ENCODE results near the gene NRCAM.

Gene NRCAM

GRCh38 chr7:108335269-108335918 is 120.8 kb downstream of the NRCAM start:
- DNase-seq, result peak in 1 of 2 experiments; percentile 9

DNA sequence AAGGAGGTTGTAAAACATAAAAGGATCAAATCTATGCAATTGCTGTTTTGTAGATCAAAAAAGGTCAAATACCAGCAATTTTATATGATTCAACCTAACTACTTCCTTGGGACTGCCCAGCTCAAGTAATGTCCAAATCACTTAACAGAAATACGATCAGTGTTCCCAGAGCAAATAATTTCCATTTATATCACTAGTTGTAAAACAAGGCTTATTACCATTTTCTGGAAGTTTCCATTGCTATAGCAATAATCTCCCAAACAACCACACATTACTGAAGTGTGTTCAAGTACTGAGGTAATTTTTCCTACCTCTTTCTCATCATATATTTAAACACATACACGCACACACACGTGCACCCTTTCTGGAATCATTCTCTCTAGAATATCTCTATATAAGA is 123.3 kb downstream of the NRCAM start:
- peak in 1 of 2 experiments; percentile 14 for DNase-seq

DNA sequence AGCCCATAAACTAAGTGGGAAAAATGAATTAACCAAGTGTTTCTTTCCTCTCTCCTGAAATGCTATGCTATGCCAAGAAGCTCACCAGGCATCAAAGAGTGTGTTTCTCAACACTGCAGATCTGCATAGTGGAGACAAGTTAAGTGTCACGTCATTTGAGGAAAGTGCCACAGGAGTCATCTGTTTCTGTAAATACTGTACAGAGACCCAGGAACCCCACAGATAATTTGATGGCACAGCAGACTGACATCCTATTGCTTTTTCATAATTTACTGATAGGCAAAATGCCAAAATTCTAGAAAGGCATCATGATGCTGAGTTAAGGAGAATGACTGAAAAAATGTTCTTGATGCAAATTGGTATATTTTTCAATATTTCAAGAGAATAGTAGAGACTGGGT is 124.3 kb downstream of the NRCAM start:
- DNase-seq, result no peak

DNA sequence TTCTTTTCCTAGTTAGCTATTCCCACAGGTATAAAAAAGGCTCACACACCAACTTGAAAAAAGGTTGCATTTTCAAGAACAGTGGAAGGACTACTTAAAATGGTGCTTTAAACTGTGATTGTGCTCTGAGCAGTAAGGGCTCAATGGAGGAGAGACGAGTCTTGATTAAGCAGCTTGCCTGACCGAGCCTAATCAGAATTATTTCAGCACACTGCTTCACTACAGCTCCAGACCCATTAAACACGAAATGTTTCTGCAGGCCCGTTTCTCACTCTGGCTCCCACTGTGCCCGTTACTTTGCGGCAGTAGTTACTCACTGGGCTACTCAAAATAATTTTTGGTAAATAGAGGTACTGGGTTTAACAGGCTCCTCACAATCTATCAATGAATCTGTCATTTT is 126.0 kb downstream of the NRCAM start:
- DNase-seq, result no peak

- peak in 1 of 2 experiments; percentile 8 for DNase-seq
These were observed 126.7 kb downstream of the NRCAM start for GRCh38 chr7:108329514-108329913.

DNA sequence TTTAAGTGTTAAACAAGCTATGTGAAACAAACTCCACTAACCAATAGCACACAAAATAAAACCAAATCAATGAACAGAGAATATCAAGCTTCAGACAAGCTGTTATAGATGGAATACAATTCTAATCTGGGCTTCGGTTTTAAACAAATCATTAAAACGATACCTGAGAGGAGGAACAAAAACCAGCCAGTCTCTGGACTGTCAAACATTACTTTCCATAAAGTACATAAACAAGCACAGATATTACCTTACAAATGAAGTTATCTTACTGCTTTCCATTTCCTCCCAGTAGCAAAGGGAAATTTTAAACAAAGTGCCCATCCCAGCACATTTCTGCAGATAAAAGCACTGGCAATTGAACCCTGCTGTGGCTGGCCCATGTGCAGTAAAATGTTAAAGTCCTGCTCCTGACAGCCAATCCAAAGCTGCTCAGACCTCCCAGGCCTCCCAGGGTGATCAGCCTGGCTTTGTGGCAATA is 128.0 kb downstream of the NRCAM start:
- peak; percentile 94 to 95 for DNase-seq

- no peak for DNase-seq
These were observed 128.9 kb downstream of the NRCAM start for GRCh38 chr7:108327353-108327752.

DNA sequence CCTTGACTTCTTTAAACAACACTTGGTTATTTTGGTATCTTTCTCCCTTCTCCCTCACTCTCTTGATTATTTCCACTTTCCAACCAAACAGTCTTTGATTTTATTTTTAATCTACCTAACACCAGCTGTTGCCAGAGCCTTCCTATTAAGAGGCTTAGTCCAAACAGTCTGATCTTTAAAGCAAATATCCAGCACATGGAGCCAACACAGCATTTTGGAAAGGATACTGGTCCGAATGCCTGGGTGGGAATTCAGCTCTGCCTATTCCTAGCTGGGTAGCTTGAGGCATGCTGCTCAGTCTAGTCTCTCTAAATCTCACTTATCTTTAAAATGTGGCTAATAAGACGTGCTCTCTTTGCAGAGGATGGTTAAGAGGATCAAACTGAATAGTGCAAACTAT is 129.3 kb downstream of the NRCAM start:
- no peak for DNase-seq

- peak; percentile 46 to 50 for DNase-seq
These were observed 131.9 kb downstream of the NRCAM start for GRCh38 chr7:108324053-108325038.

DNA sequence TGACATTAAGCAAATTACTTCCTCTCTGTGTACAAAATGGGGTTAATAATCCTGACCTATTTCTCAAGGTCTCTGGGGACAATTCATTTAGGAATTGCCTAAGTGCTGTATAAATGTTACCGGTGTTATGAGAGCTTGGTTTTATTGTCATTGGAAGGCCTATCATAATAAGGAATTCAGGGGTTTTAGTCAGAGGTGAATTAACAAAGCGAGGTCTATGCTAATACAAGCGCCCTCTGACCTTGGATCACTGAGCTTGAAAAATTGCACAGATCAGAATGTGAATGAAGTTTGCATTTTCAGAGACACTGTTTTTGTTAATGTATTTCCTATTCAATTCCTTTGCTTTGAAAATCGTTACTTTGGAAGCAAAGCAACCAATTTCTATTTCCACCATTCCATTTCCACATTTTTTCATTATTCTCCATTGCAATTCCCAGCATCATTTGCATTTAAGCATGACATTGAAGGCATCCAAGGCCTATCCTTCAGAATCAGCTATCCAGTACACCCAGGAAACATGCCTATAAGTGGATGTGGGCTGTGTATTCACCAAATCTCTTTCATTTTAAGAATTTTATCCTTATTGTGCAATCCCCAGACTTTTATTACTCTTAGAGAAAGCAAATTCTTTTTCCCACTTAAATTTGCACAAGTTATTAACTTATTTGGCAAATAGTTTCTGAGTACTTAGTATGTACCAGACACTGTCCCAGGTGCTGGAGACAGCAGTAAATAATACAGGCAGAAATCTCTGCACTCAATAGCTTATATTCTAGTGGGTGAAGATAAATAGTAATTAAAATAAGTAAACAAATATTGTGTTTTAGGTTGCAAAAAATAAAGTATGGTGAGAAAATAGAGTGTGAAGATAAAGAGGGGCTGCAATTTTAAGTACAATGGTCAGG is 133.1 kb downstream of the NRCAM start:
- no peak for DNase-seq

- DNase-seq, result no peak
These were observed 134.2 kb downstream of the NRCAM start for GRCh38 chr7:108322046-108322445.

GRCh38 chr7:108321359-108321758 is 134.9 kb downstream of the NRCAM start:
- no peak for DNase-seq

DNA sequence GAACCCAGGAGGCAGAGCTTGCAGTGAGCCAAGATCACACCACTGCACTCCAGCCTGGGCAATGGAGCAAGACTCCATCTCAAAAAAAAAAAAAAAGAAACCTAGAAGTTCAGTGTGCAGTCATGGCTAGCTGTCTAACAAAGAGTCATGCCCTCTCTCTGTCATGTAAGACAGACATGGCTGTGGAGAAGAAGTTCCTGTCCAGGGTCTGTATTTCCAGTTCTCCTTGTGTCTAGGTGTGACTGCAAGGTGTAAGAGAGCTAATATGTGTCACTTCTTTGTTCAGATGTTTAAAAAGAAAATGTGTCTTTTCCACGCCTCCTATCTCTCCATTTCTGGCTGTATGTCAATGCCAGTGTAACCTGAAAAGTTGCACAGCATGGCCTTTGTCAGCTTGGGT is 139.5 kb downstream of the NRCAM start:
- DNase-seq, result no peak

DNA sequence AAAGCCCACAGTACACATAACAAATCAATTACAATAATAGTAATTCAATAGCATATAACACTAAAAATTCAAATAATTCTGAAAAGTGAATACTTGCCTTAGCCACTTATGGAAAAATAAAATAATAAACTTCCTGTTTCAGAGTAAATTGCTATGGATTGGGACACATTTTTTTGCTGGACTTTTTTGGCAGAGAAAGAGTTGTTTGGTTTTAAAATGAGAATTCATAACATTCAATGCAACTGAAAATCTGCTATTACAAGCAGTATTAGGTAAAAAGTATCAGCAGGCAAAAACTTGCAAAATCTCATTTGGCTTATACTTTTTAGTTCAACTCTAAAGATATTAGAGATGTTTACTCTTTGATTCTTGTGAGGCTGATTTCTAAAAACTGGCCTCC is 141.7 kb downstream of the NRCAM start:
- no peak for DNase-seq

DNA sequence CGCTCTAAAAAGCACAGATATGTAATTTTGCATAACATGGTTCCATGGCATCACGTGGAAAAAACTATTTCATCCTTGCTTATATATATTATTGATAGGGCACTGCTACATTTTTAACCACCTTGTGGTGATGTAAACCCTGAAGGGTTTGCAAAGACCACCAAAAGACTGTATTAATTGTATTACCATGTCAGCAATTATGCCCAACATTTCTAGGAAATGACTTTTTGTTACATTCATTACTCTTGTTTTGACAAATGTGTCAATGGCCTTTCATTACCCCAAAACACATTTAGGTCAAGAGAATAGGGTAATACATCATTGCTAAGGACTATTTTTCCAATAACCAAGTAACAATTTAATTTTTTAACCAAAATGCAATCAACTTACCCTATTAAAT is 142.2 kb downstream of the NRCAM start:
- no peak for DNase-seq

DNA sequence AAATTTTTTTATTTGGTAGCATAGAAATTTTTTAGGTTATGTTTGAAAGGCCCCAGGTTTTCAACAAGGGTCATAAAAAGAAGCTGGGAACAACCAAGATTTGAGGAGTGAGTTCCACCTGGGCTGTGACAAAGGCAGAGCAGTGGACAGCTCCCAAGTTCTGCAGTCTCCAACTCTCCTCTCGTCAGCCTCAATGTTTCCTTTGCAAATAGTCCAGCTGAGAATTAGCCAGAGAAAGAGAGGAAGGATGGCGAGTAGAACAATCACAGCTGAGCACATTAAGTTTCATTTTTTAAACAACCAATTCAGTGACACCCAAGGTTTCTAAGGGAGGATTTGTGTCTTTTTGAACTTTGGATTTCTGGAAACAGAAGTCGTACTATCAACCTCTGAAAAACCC is 143.2 kb downstream of the NRCAM start:
- DNase-seq, result no peak

GRCh38 chr7:108311446-108312168 is 144.6 kb downstream of the NRCAM start:
- no peak for DNase-seq

DNA sequence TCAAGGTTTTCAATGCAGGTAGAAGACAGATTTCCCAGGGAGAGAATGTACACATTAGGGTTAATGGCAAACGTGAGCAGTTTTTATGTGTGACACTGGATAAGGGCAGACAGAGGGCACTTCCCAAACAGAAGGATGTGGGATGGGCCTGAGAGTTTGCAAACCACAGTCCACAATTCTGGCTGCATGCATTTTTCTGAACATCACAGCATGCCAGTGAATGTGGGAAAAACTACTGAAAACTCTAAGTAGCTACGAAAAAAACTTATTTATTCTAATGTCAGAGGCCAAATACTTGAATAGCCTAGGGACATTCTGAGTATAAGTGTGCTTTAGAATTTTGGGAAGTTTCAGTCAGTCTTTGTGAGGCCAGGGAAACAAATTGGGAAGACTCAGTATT is 145.9 kb downstream of the NRCAM start:
- no peak for DNase-seq

DNA sequence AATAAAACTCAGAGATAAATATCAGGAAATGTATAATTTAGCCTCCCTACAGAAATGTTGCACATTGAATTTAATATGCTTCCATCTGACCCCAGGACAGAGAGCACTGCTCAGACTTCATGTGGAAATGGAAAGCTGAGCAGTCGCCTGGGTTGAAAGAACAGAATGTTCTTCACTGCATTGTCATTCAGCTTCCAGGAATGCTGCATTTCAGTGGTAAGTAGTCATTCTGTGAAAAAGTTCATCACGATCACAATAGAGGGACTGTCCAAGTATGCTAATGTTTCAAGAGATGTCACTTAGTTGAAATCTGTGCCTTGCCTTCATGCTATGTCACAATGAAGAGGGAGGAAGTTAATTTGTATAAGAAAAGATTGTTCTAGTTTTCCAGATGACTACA is 147.3 kb downstream of the NRCAM start:
- DNase-seq, result no peak

- DNase-seq, result no peak
These were observed 148.0 kb downstream of the NRCAM start for GRCh38 chr7:108308276-108308675.

DNA sequence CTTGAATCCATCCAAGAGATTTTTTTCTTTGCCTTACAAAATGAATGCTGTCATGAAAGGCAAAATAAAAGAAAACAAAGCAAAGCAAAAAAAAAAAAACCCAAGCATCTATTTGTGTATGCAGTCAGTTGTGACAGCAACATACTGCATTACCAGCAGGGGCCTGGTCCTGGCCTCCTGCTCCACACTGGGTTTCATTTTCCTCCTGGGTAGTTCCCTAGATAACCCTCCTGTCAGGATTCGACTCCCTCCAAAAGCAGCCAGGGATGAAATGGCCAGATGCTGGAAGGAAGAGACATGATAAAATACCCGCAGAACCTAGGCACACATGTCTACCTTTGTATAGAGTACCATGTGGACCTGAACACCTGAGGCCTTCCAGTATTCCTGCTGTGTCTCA is 148.6 kb downstream of the NRCAM start:
- DNase-seq, result no peak

GRCh38 chr7:108307194-108307593 is 149.0 kb downstream of the NRCAM start:
- DNase-seq, result no peak
